HCT116 (cell line): ENCODE data around the gene SDC3. TPM values are rescaled to one million over a fixed set of nuclear protein-coding genes. Genes with fewer than 3 reads are reported as not detected.

Experiments
- ATAC-seq: fragments of 200-7000 bp; cut with Tn5 transposase; 2 replicates; pipeline ENCODE4 v1.9.1; 2020; ENCODE audit warnings: mild to moderate bottlenecking, moderate library complexity
- BruUV-seq: library from RNA; stranded (reverse); fragments of 400-500 nt; replicated peaks from 2 replicates; lab custom pipeline; 2021; lab: Mats Ljungman, UMichigan
- CTCF ChIA-PET: fragments of 300-600 bp; sonication (Branson Sonifier 250); formaldehyde crosslinking; loops from one replicate; lab custom pipeline; 2021; ENCODE audit warnings: antibody characterized with exemption; lab: Charles Lee
- POLR2A ChIA-PET: fragments of 300-600, 350-600 bp; sonication (Branson Sonifier 250); formaldehyde crosslinking; loops from one replicate; lab custom pipeline; 2021; ENCODE audit warnings: antibody characterized with exemption; lab: Charles Lee
- RAD21 ChIA-PET, 2 experiments: fragments of 300-600 bp; sonication (Branson Sonifier 250); formaldehyde crosslinking; loops; one replicate each; lab custom pipeline; 2023; ENCODE audit warnings: low total read pairs in 2 of 2; ENCODE audit not compliant: uncharacterized antibody in 2 of 2, unreplicated experiment in 2 of 2, low non-redundant PET in 1 of 2; lab: Charles Lee
- DNase-seq: peaks from one replicate; pipeline ENCODE4 v3.0.0-alpha.2; 2010; ENCODE audit warnings: low read depth, low spot score
- H2AFZ ChIP-seq: fragments of 200-600 bp; shearing (Covaris generic), sonication (generic); 2 replicates; pipeline ENCODE4 v1.6.1; 2017; ENCODE audit warnings: low read depth, mixed run types, mixed read lengths, antibody characterized with exemption, low read length; ENCODE audit not compliant: poor library complexity, severe bottlenecking
- H3K27ac ChIP-seq: 2 replicates; pipeline ENCODE4 v1.5.1; 2012; ENCODE audit warnings: low read depth, low read length
- H3K27me3 ChIP-seq: fragments of 200-600 bp; sonication (generic); 2 replicates; pipeline ENCODE4 v1.6.1; 2016; ENCODE audit warnings: mixed run types, low read length, mixed read lengths; ENCODE audit not compliant: insufficient read depth
- H3K36me3 ChIP-seq, 2 experiments: fragments of 200-500 bp in 1 of 2; fragments of 200-600 bp in 1 of 2; sonication (Bioruptor generic) in 1 of 2; sonication (generic) in 1 of 2; 2 replicates each; pipeline versions ENCODE4 v1.5.1 to v1.6.1; 2014 to 2016; ENCODE audit warnings: low read length in 2 of 2, inconsistent platforms in 1 of 2, mixed read lengths in 1 of 2, mixed run types in 1 of 2; ENCODE audit not compliant: insufficient read depth in 2 of 2, control insufficient read depth in 1 of 2
- H3K4me1 ChIP-seq, 2 experiments: fragments of 200-600 bp in 1 of 2; sonication (generic) in 1 of 2; 2 replicates each; pipeline versions ENCODE4 v1.5.1 to v1.6.1; 2012 to 2017; ENCODE audit warnings: low read length in 2 of 2, inconsistent platforms in 1 of 2, mild to moderate bottlenecking in 1 of 2, mixed read lengths in 1 of 2, mixed run types in 1 of 2, moderate library complexity in 1 of 2; ENCODE audit not compliant: insufficient read depth in 2 of 2, control insufficient read depth in 1 of 2
- H3K4me2 ChIP-seq: fragments of 200-600 bp; sonication (generic); 2 replicates; pipeline ENCODE4 v1.6.1; 2017; ENCODE audit warnings: mixed run types, low read length, mixed read lengths
- H3K4me3 ChIP-seq, 2 experiments: fragments of 200-600 bp in 1 of 2; sonication (generic) in 1 of 2; replicated peaks in 1 of 2; 2 replicates each; pipeline ENCODE4 v1.5.1; 2011 to 2016; ENCODE audit warnings: low read length in 2 of 2, control low read depth in 1 of 2, low read depth in 1 of 2, mild to moderate bottlenecking in 1 of 2, mixed read lengths in 1 of 2, mixed run types in 1 of 2
- H3K79me2 ChIP-seq: fragments of 200-600 bp; sonication (generic); 2 replicates; pipeline ENCODE4 v1.6.1; 2017; ENCODE audit warnings: mild to moderate bottlenecking, mixed run types, low read length, moderate library complexity, mixed read lengths; ENCODE audit not compliant: insufficient read depth
- H3K9ac ChIP-seq: fragments of 200-600 bp; sonication (generic); 2 replicates; pipeline ENCODE4 v1.6.1; 2016; ENCODE audit warnings: low read length, mixed read lengths
- H3K9me2 ChIP-seq: fragments of 200-600 bp; sonication (generic), shearing (Covaris generic); 2 replicates; pipeline ENCODE4 v1.6.1; 2017; ENCODE audit warnings: mixed run types, mild to moderate bottlenecking, moderate library complexity; ENCODE audit not compliant: insufficient read depth
- H3K9me3 ChIP-seq, 2 experiments: fragments of 200-500 bp in 1 of 2; fragments of 200-600 bp in 1 of 2; sonication (Bioruptor generic) in 1 of 2; sonication (generic) in 1 of 2; 2 replicates each; pipeline ENCODE4 v1.6.1; 2014 to 2017; ENCODE audit warnings: low read length in 2 of 2, mixed read lengths in 2 of 2, inconsistent platforms in 1 of 2, low read depth in 1 of 2, mild to moderate bottlenecking in 1 of 2, mixed run types in 1 of 2, moderate library complexity in 1 of 2; ENCODE audit not compliant: control insufficient read depth in 1 of 2, insufficient read depth in 1 of 2
- H4K20me1 ChIP-seq: fragments of 200-600 bp; sonication (generic), shearing (Covaris generic); 2 replicates; pipeline ENCODE4 v1.6.1; 2017; ENCODE audit warnings: mixed run types, mild to moderate bottlenecking, moderate library complexity; ENCODE audit not compliant: insufficient read depth
- CEBPB ChIP-seq: IDR thresholded peaks from 2 replicates; pipeline ENCODE4 v1.6.1; 2012; ENCODE audit warnings: low read depth
- CTCF ChIP-seq, 3 experiments: fragments of 200-600 bp in 1 of 3; sonication (generic) in 1 of 3; IDR thresholded peaks in 2 of 3; conservative IDR thresholded peaks in 1 of 3; 2 replicates each; pipeline ENCODE4 v1.5.1; 2012 to 2017; ENCODE audit warnings: low read depth in 2 of 3, low read length in 2 of 3, antibody characterized with exemption in 1 of 3, borderline replicate concordance in 1 of 3, control low read depth in 1 of 3, mild to moderate bottlenecking in 1 of 3, mixed read lengths in 1 of 3, mixed run types in 1 of 3, moderate library complexity in 1 of 3; ENCODE audit not compliant: insufficient read depth in 1 of 3
- ELF1 ChIP-seq: IDR thresholded peaks from 2 replicates; pipeline ENCODE4 v1.6.1; 2012; ENCODE audit warnings: low read depth, borderline replicate concordance
- EZH2 ChIP-seq: fragments of 200-600 bp; sonication (generic); IDR thresholded peaks from 2 replicates; pipeline ENCODE4 v1.6.1; 2017; ENCODE audit warnings: antibody characterized with exemption, mixed run types
- EZH2phosphoT487 ChIP-seq: fragments of 200-600 bp; IDR thresholded peaks from 2 replicates; pipeline ENCODE4 v1.6.1; 2018; ENCODE audit warnings: antibody characterized with exemption, borderline replicate concordance
- JUND ChIP-seq: IDR thresholded peaks from 2 replicates; pipeline ENCODE4 v1.6.1; 2012
- MAX ChIP-seq: IDR thresholded peaks from 2 replicates; pipeline ENCODE4 v1.6.1; 2012
- POLR2AphosphoS5 ChIP-seq: IDR thresholded peaks from 2 replicates; pipeline ENCODE4 v1.6.1; 2011; ENCODE audit warnings: mild to moderate bottlenecking, low read depth, low read length, moderate library complexity
- RAD21 ChIP-seq: IDR thresholded peaks from 2 replicates; pipeline ENCODE4 v1.6.1; 2012; ENCODE audit warnings: low read depth, mild to moderate bottlenecking
- SIN3A ChIP-seq: IDR thresholded peaks from 2 replicates; pipeline ENCODE4 v1.6.1; 2012; ENCODE audit warnings: low read depth
- SP1 ChIP-seq: IDR thresholded peaks from 2 replicates; pipeline ENCODE4 v1.6.1; 2012; ENCODE audit warnings: low read depth
- SRF ChIP-seq: IDR thresholded peaks from 2 replicates; pipeline ENCODE4 v1.6.1; 2012; ENCODE audit warnings: low read depth
- ZBTB33 ChIP-seq: IDR thresholded peaks from 2 replicates; pipeline ENCODE4 v1.6.1; 2011; ENCODE audit warnings: mild to moderate bottlenecking, low read length, moderate library complexity; ENCODE audit not compliant: insufficient replicate concordance; ENCODE audit errors: extremely low read depth
- ZFX ChIP-seq: fragments of 450-650 bp; IDR thresholded peaks from 2 replicates; pipeline ENCODE4 v1.6.1; 2017
- ZNF274 ChIP-seq: fragments of 200-500 bp; sonication (Bioruptor generic); IDR thresholded peaks from 2 replicates; pipeline ENCODE4 v1.6.1; 2014; ENCODE audit warnings: mild to moderate bottlenecking, low read depth, low read length, inconsistent platforms
- intact Hi-C: fragments of 100-400 bp; cut with micrococcal nuclease; formaldehyde crosslinking; loops from 2 replicates; pipeline ENCODE4 v1.10.0; 2022
- total RNA-seq: library from RNA; stranded (reverse); gene quantifications from one replicate; pipeline ENCODE4 v1.2.1, GENCODE V29; 2021; ENCODE audit not compliant: unreplicated experiment

SDC3 gene
- total RNA-seq, 1 experiment from 2014 or later, result 40.1 TPM

- CTCF ChIA-PET, result no interaction called here
- DNase-seq (no peak), ATAC-seq (no peak)
- H3K9me3 ChIP-seq, result no peaks in the 10 kb centered on the region
- BruUV-seq, result no TSS peak
- no peaks in the 10 kb centered on the region for H3K27me3 ChIP-seq
- H3K9me2 ChIP-seq, result no peaks in the 10 kb centered on the region
- H3K9ac ChIP-seq, result no peak overlapping the region
- H2AFZ ChIP-seq, result no peak overlapping the region
- no peak overlapping the region for H3K4me3 ChIP-seq
- intact Hi-C loops, result no loop called here
- no peak for TF ChIP-seq ZNF274
- no peak for TF ChIP-seq ZFX
- no peak for TF ChIP-seq SP1
- no peak for TF ChIP-seq EZH2phosphoT487
- no peak for TF ChIP-seq SRF
- no peak for TF ChIP-seq EZH2
- no peak for TF ChIP-seq RAD21
- no peak for TF ChIP-seq MAX
- TF ChIP-seq CTCF (IDR thresholded peaks at IDR 0.05 in 2 of 3, conservative IDR thresholded peaks at IDR 0.05 in 1 of 3; ENCODE audit: borderline replicate concordance in 1 of 3, insufficient read depth in 1 of 3, low read depth in 2 of 3, low read length in 2 of 3), result no peak
- TF ChIP-seq SIN3A, result no peak
- no peak for TF ChIP-seq JUND
- no peak for TF ChIP-seq ZBTB33
- no peak for TF ChIP-seq POLR2AphosphoS5
- TF ChIP-seq CEBPB, result no peak
- TF ChIP-seq ELF1, result no peak
- no peaks in the 10 kb centered on the region for H3K79me2 ChIP-seq
- no peaks in the 10 kb centered on the region; a peak in 1 of 4 replicates for H3K36me3 ChIP-seq
- H3K4me2 ChIP-seq, result no peak overlapping the region
- no peak overlapping the region for H3K27ac ChIP-seq
- POLR2A ChIA-PET, result no interaction called here
- RAD21 ChIA-PET, result no interaction called here
- no peaks in the 10 kb centered on the region for H3K4me1 ChIP-seq
- no peaks in the 10 kb centered on the region for H4K20me1 ChIP-seq
Measured at GRCh38 chr1:30870035-30870434, 38.5 kb downstream of the SDC3 start.
